ENCODE measurements around the gene ATP11A. TPM values are rescaled to one million over a fixed set of nuclear protein-coding genes. Genes with fewer than 3 reads are reported as not detected.

The ATP11A gene
- total and polyA plus RNA-seq, 2 experiments from 2014 or later, result 12.3 to 52.6 TPM

GRCh38 chr13:112880221-112880641, 190.4 kb downstream of the ATP11A start:
- H3K9me2 ChIP-seq (ENCODE audit: insufficient read depth), result no peaks in the 10 kb centered on the region
- no peak overlapping the region for H3K4me2 ChIP-seq
- ATAC-seq, result no peak
- no peaks in the 10 kb centered on the region for H3K27me3 ChIP-seq (ENCODE audit: insufficient read depth)
- 0 out of 2 replicates have a peak, but pooled peaks cover 6% of the 10 kb centered on the region for H3F3A ChIP-seq (replicated peaks; ENCODE audit: low read depth)
- H3K79me2 ChIP-seq (replicated peaks; ENCODE audit: insufficient read depth), result no peaks in the 10 kb centered on the region
- no peak overlapping the region for H2AFZ ChIP-seq
- TF ChIP-seq ZNF114 (CRISPR knock-in tag; IDR thresholded peaks at IDR 0.05) (no peak), POLR2AphosphoS5 (IDR thresholded peaks at IDR 0.05; ENCODE audit: low read depth) (no peak), CREB1 (CRISPR knock-in tag; IDR thresholded peaks at IDR 0.05; ENCODE audit: low read depth) (no peak), EZH2phosphoT487 (IDR thresholded peaks at IDR 0.05; ENCODE audit: unreplicated experiment) (no peak), STAT1 (IDR thresholded peaks at IDR 0.05; ENCODE audit: unreplicated experiment) (no peak), CTCF (conservative IDR thresholded peaks at IDR 0.05; ENCODE audit: low read depth in 2 of 2) (no peak), NANOG (IDR thresholded peaks at IDR 0.05; ENCODE audit: borderline replicate concordance) (no peak), EZH2 (IDR thresholded peaks at IDR 0.05; ENCODE audit: low read depth, unreplicated experiment) (no peak)
- TF ChIP-seq, protein P1, sequence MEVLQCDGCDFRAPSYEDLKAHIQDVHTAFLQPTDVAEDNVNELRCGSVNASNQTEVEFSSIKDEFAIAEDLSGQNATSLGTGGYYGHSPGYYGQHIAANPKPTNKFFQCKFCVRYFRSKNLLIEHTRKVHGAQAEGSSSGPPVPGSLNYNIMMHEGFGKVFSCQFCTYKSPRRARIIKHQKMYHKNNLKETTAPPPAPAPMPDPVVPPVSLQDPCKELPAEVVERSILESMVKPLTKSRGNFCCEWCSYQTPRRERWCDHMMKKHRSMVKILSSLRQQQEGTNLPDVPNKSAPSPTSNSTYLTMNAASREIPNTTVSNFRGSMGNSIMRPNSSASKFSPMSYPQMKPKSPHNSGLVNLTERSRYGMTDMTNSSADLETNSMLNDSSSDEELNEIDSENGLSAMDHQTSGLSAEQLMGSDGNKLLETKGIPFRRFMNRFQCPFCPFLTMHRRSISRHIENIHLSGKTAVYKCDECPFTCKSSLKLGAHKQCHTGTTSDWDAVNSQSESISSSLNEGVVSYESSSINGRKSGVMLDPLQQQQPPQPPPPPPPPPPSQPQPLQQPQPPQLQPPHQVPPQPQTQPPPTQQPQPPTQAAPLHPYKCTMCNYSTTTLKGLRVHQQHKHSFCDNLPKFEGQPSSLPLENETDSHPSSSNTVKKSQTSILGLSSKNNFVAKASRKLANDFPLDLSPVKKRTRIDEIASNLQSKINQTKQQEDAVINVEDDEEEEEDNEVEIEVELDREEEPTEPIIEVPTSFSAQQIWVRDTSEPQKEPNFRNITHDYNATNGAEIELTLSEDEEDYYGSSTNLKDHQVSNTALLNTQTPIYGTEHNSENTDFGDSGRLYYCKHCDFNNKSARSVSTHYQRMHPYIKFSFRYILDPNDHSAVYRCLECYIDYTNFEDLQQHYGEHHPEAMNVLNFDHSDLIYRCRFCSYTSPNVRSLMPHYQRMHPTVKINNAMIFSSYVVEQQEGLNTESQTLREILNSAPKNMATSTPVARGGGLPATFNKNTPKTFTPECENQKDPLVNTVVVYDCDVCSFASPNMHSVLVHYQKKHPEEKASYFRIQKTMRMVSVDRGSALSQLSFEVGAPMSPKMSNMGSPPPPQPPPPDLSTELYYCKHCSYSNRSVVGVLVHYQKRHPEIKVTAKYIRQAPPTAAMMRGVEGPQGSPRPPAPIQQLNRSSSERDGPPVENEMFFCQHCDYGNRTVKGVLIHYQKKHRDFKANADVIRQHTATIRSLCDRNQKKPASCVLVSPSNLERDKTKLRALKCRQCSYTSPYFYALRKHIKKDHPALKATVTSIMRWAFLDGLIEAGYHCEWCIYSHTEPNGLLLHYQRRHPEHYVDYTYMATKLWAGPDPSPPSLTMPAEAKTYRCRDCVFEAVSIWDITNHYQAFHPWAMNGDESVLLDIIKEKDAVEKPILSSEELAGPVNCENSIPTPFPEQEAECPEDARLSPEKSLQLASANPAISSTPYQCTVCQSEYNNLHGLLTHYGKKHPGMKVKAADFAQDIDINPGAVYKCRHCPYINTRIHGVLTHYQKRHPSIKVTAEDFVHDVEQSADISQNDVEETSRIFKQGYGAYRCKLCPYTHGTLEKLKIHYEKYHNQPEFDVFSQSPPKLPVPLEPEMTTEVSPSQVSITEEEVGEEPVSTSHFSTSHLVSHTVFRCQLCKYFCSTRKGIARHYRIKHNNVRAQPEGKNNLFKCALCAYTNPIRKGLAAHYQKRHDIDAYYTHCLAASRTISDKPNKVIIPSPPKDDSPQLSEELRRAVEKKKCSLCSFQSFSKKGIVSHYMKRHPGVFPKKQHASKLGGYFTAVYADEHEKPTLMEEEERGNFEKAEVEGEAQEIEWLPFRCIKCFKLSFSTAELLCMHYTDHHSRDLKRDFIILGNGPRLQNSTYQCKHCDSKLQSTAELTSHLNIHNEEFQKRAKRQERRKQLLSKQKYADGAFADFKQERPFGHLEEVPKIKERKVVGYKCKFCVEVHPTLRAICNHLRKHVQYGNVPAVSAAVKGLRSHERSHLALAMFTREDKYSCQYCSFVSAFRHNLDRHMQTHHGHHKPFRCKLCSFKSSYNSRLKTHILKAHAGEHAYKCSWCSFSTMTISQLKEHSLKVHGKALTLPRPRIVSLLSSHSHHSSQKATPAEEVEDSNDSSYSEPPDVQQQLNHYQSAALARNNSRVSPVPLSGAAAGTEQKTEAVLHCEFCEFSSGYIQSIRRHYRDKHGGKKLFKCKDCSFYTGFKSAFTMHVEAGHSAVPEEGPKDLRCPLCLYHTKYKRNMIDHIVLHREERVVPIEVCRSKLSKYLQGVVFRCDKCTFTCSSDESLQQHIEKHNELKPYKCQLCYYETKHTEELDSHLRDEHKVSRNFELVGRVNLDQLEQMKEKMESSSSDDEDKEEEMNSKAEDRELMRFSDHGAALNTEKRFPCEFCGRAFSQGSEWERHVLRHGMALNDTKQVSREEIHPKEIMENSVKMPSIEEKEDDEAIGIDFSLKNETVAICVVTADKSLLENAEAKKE (CRISPR knock-in tag; IDR thresholded peaks at IDR 0.05), result no peak
- TF ChIP-seq, protein P2, sequence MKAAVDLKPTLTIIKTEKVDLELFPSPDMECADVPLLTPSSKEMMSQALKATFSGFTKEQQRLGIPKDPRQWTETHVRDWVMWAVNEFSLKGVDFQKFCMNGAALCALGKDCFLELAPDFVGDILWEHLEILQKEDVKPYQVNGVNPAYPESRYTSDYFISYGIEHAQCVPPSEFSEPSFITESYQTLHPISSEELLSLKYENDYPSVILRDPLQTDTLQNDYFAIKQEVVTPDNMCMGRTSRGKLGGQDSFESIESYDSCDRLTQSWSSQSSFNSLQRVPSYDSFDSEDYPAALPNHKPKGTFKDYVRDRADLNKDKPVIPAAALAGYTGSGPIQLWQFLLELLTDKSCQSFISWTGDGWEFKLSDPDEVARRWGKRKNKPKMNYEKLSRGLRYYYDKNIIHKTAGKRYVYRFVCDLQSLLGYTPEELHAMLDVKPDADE (IDR thresholded peaks at IDR 0.05), result no peak
- TF ChIP-seq, protein P3, sequence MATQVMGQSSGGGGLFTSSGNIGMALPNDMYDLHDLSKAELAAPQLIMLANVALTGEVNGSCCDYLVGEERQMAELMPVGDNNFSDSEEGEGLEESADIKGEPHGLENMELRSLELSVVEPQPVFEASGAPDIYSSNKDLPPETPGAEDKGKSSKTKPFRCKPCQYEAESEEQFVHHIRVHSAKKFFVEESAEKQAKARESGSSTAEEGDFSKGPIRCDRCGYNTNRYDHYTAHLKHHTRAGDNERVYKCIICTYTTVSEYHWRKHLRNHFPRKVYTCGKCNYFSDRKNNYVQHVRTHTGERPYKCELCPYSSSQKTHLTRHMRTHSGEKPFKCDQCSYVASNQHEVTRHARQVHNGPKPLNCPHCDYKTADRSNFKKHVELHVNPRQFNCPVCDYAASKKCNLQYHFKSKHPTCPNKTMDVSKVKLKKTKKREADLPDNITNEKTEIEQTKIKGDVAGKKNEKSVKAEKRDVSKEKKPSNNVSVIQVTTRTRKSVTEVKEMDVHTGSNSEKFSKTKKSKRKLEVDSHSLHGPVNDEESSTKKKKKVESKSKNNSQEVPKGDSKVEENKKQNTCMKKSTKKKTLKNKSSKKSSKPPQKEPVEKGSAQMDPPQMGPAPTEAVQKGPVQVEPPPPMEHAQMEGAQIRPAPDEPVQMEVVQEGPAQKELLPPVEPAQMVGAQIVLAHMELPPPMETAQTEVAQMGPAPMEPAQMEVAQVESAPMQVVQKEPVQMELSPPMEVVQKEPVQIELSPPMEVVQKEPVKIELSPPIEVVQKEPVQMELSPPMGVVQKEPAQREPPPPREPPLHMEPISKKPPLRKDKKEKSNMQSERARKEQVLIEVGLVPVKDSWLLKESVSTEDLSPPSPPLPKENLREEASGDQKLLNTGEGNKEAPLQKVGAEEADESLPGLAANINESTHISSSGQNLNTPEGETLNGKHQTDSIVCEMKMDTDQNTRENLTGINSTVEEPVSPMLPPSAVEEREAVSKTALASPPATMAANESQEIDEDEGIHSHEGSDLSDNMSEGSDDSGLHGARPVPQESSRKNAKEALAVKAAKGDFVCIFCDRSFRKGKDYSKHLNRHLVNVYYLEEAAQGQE (IDR thresholded peaks at IDR 0.05; ENCODE audit: unreplicated experiment), result no peak
- no peaks in the 10 kb centered on the region for H3K36me3 ChIP-seq (ENCODE audit: insufficient read depth)
- Mint-ChIP-seq H3K9me3 (no peaks in the 10 kb centered on the region), H3K27ac (no peak overlapping the region), H3K27me3 (ENCODE audit: insufficient read depth, low read depth, poor library complexity) (peaks cover 15% of the 10 kb centered on the region), H3K4me1 (no peaks in the 10 kb centered on the region; the same call in 2 of the 3 replicates), H3K4me3 (no peak overlapping the region), H3K36me3 (ENCODE audit: low read depth) (peaks cover 28% of the 10 kb centered on the region)
- no peak overlapping the region for H3K4me3 ChIP-seq
- no peak for DNase-seq (ENCODE audit: low spot score)
- H4K20me1 ChIP-seq (replicated peaks; ENCODE audit: insufficient read depth), result no peaks in the 10 kb centered on the region
- no peaks in the 10 kb centered on the region for H3K4me1 ChIP-seq (ENCODE audit: insufficient read depth)
- H3K27ac ChIP-seq (ENCODE audit: low read depth), result no peak overlapping the region

All from GM23338 (cell line).